ENCODE measurements around the gene ZNF638. TPM values are rescaled to one million over a fixed set of nuclear protein-coding genes. Genes with fewer than 3 reads are reported as not detected.

ZNF638 gene
- total and polyA plus RNA-seq, 2 of the 4 experiments (the other 2 are of a cell fraction) = 46.4 to 129 TPM

GRCh38 chr2:71457123-71457915 is 125.7 kb downstream of the ZNF638 start:
- H3K9ac ChIP-seq (ENCODE audit: low read depth, low read length) = no peak overlapping the region
- no peak overlapping the region for H3K14ac ChIP-seq (replicated peaks; ENCODE audit: low read depth, low read length)
- H3K23ac ChIP-seq (ENCODE audit: low read depth, low read length) = no peak overlapping the region
- no peak overlapping the region for H3K27ac ChIP-seq (ENCODE audit: insufficient read depth, low read length)
- no peak overlapping the region for H2AK5ac ChIP-seq (ENCODE audit: low read depth, low read length)
- POLR2A ChIA-PET (ENCODE audit: unreplicated experiment) = no interaction called here
- no peak overlapping the region for H3K4me2 ChIP-seq (ENCODE audit: low read depth, low read length)
- H2BK120ac ChIP-seq (ENCODE audit: low read depth, low read length) = no peak overlapping the region
- peaks cover 34% of the 10 kb centered on the region for H3K27me3 ChIP-seq (ENCODE audit: control insufficient read depth, insufficient read depth, low read length)
- no peak overlapping the region for H2AK9ac ChIP-seq (replicated peaks; ENCODE audit: low read depth, low read length, poor library complexity)
- no peak overlapping the region for H4K5ac ChIP-seq (ENCODE audit: low read depth, low read length)
- no peak overlapping the region for H2BK5ac ChIP-seq (ENCODE audit: low read depth, low read length, poor library complexity, severe bottlenecking)
- H3K79me1 ChIP-seq (ENCODE audit: low read depth in 1 of 2, low read length in 2 of 2) = no peaks in the 10 kb centered on the region
- ATAC-seq (ENCODE audit: low read depth) (no peak), DNase-seq (no peak)
- H3K9me1 ChIP-seq (ENCODE audit: insufficient read depth, low read length) = no peaks in the 10 kb centered on the region; the same call in 1 of the 2 replicates
- BruUV-seq (replicated peaks) = no TSS peak
- in situ Hi-C loops (cut with MboI; ENCODE audit: low sequenced_read_pairs) = no loop called here
- H3K4me1 ChIP-seq (ENCODE audit: control insufficient read depth, insufficient read depth, low read length) = peaks cover 5% of the 10 kb centered on the region; the same call in 1 of the 2 replicates
- intact Hi-C loops (cut with micrococcal nuclease) = no loop called here
- TF ChIP-seq POLR2A (IDR thresholded peaks at IDR 0.05; ENCODE audit: low read depth, low read length) (no peak), BHLHE40 (IDR thresholded peaks at IDR 0.05; ENCODE audit: low read depth, low read length) (no peak), MXI1 (IDR thresholded peaks at IDR 0.05; ENCODE audit: borderline replicate concordance, low read depth, low read length) (no peak), ELK1 (IDR thresholded peaks at IDR 0.05; ENCODE audit: borderline replicate concordance, low read depth, low read length) (no peak), RFX5 (IDR thresholded peaks at IDR 0.05; ENCODE audit: low read depth, low read length) (no peak), SMC3 (IDR thresholded peaks at IDR 0.05; ENCODE audit: low read depth, low read length) (no peak), MAZ (IDR thresholded peaks at IDR 0.05; ENCODE audit: borderline replicate concordance, low read depth, low read length) (no peak), RCOR1 (IDR thresholded peaks at IDR 0.05; ENCODE audit: insufficient replicate concordance, low read length) (no peak)
- no peak overlapping the region for H3K18ac ChIP-seq (ENCODE audit: low read depth, low read length)
- H3K36me3 ChIP-seq (ENCODE audit: control insufficient read depth, insufficient read depth, low read length) = no peaks in the 10 kb centered on the region
- dilution Hi-C loops (cut with HindIII; ENCODE audit: low sequenced_read_pairs, unreplicated experiment) = no loop called here
- no peak overlapping the region for H3K4ac ChIP-seq (ENCODE audit: low read depth, low read length)
- no peak overlapping the region for H4K91ac ChIP-seq (ENCODE audit: insufficient read depth, low read depth, low read length)
- no peak overlapping the region for H4K8ac ChIP-seq (ENCODE audit: low read depth in 2 of 2, low read length in 2 of 2)
- H2BK15ac ChIP-seq (ENCODE audit: low read depth, low read length) = no peak overlapping the region
- H2BK20ac ChIP-seq (ENCODE audit: low read depth, low read length) = no peak overlapping the region
- no peak overlapping the region for H3K56ac ChIP-seq (ENCODE audit: extremely low read depth, insufficient read depth, low read length)
- H2AFZ ChIP-seq (replicated peaks; ENCODE audit: low read length, poor library complexity) = no peak overlapping the region
- H3K9me3 ChIP-seq (ENCODE audit: control insufficient read depth, insufficient read depth, low read length) = no peaks in the 10 kb centered on the region
- no peak overlapping the region for H3K4me3 ChIP-seq (ENCODE audit: insufficient read depth, low read depth, low read length)
- CTCF ChIA-PET = interaction anchor here (1.3 kb wide), 1 partner anchor 53 kb away, joined by 3 read pairs; no protein-coding TSS in a partner anchor
- no peaks in the 10 kb centered on the region for H4K20me1 ChIP-seq (ENCODE audit: insufficient read depth, low read length)
- 70% methylated on average over 4 of the region's 9 CpGs; no CpG with 5 or more reads in 1 of the 2 experiments for WGBS, 2 experiments (ENCODE audit: extremely low coverage in 2 of 2, insufficient read length in 1 of 2)

All from IMR-90 (cell line).